Liver (tissue), 9 donors: Measurements from ENCODE around the gene PLCB2. TPM values are rescaled to one million over a fixed set of nuclear protein-coding genes. Genes with fewer than 3 reads are reported as not detected.

Experiments used
- DNase-seq: peaks from one replicate; pipeline ENCODE4 v3.0.0-alpha.2; 2017; ENCODE audit warnings: low spot score
- H3K27ac ChIP-seq, 2 donors: one replicate each; pipeline ENCODE4 v1.7.0; 2013; ENCODE audit warnings: inconsistent platforms in 2 of 2, low read length in 2 of 2, control low read depth in 1 of 2, low read depth in 1 of 2, mild to moderate bottlenecking in 1 of 2
- H3K27me3 ChIP-seq, 4 donors: one replicate each; pipeline versions ENCODE4 v1.6.1 to v1.7.0; 2013; ENCODE audit warnings: low read length in 3 of 4, inconsistent platforms in 1 of 4, mild to moderate bottlenecking in 1 of 4, moderate library complexity in 1 of 4; ENCODE audit not compliant: control insufficient read depth in 4 of 4, insufficient read depth in 4 of 4
- H3K36me3 ChIP-seq, 4 donors: one replicate each; pipeline versions ENCODE4 v1.6.1 to v1.7.0; 2013; ENCODE audit warnings: low read length in 3 of 4, mild to moderate bottlenecking in 3 of 4, low read depth in 1 of 4, moderate library complexity in 1 of 4; ENCODE audit not compliant: control insufficient read depth in 4 of 4, insufficient read depth in 3 of 4
- H3K4me1 ChIP-seq, 4 donors: one replicate each; pipeline versions ENCODE4 v1.6.1 to v1.7.0; 2013; ENCODE audit warnings: low read length in 3 of 4, mild to moderate bottlenecking in 3 of 4, moderate library complexity in 1 of 4; ENCODE audit not compliant: control insufficient read depth in 4 of 4, insufficient read depth in 4 of 4
- H3K4me3 ChIP-seq, 3 donors: one replicate each; pipeline versions ENCODE4 v1.6.1 to v1.7.0; 2013; ENCODE audit warnings: low read length in 3 of 3, control low read depth in 1 of 3, low read depth in 1 of 3, mild to moderate bottlenecking in 1 of 3
- H3K9ac ChIP-seq, 2 donors: one replicate each; pipeline ENCODE4 v1.7.0; 2013; ENCODE audit warnings: low read length in 2 of 2, mild to moderate bottlenecking in 2 of 2, moderate library complexity in 2 of 2, control low read depth in 1 of 2, low read depth in 1 of 2
- H3K9me3 ChIP-seq, 4 donors: one replicate each; pipeline versions ENCODE4 v1.6.1 to v1.7.0; 2013; ENCODE audit warnings: low read length in 3 of 4; ENCODE audit not compliant: control insufficient read depth in 4 of 4
- ATF3 ChIP-seq: IDR thresholded peaks from 2 replicates; pipeline ENCODE4 v1.6.1; 2016; ENCODE audit warnings: antibody characterized with exemption
- CTCF ChIP-seq: fragments of 150-350 bp; IDR thresholded peaks from 2 replicates; pipeline ENCODE4 v1.5.1; 2017; ENCODE audit warnings: improper control_type of control experiment, low read depth, low read length; ENCODE audit not compliant: missing input control
- EGR1 ChIP-seq, 2 donors: IDR thresholded peaks; 2 replicates each; pipeline ENCODE4 v1.6.1; 2016 to 2018; ENCODE audit warnings: antibody characterized with exemption in 2 of 2, low read depth in 2 of 2
- FOXA2 ChIP-seq: IDR thresholded peaks from 2 replicates; pipeline ENCODE4 v1.6.1; 2016; ENCODE audit warnings: antibody characterized with exemption
- GABPA ChIP-seq, 2 donors: IDR thresholded peaks in 1 of 2; conservative IDR thresholded peaks in 1 of 2; 2 replicates each; pipeline ENCODE4 v1.6.1; 2016; ENCODE audit warnings: antibody characterized with exemption in 2 of 2, mild to moderate bottlenecking in 1 of 2, moderate library complexity in 1 of 2
- HNF4A ChIP-seq, 2 donors: conservative IDR thresholded peaks; 2 replicates each; pipeline ENCODE4 v1.6.1; 2016; ENCODE audit warnings: antibody characterized with exemption in 2 of 2, mild to moderate bottlenecking in 2 of 2
- HNF4G ChIP-seq: IDR thresholded peaks from 2 replicates; pipeline ENCODE4 v1.6.1; 2016; ENCODE audit warnings: antibody characterized with exemption
- JUND ChIP-seq, 2 donors: IDR thresholded peaks; 2 replicates each; pipeline ENCODE4 v1.6.1; 2016; ENCODE audit warnings: antibody characterized with exemption in 2 of 2
- NR2F2 ChIP-seq: IDR thresholded peaks from 2 replicates; pipeline ENCODE4 v1.6.1; 2016; ENCODE audit warnings: antibody characterized with exemption
- RAD21 ChIP-seq, 2 donors: IDR thresholded peaks; 2 replicates each; pipeline ENCODE4 v1.6.1; 2016; ENCODE audit warnings: antibody characterized with exemption in 2 of 2, mild to moderate bottlenecking in 2 of 2
- REST ChIP-seq: IDR thresholded peaks from 2 replicates; pipeline ENCODE4 v1.6.1; 2016; ENCODE audit warnings: antibody characterized with exemption, mild to moderate bottlenecking
- RXRA ChIP-seq, 2 donors: IDR thresholded peaks; 2 replicates each; pipeline ENCODE4 v1.6.1; 2017 to 2018; ENCODE audit warnings: antibody characterized with exemption in 2 of 2, mild to moderate bottlenecking in 1 of 2
- TAF1 ChIP-seq: conservative IDR thresholded peaks from 2 replicates; pipeline ENCODE4 v1.6.1; 2016; ENCODE audit warnings: antibody characterized with exemption, mild to moderate bottlenecking
- ZBTB33 ChIP-seq: IDR thresholded peaks from 2 replicates; pipeline ENCODE4 v1.6.1; 2016; ENCODE audit warnings: antibody characterized with exemption
- WGBS: extraction: QIAGEN DNeasy Blood & Tissue Kit; methylation state at CpG from one replicate; pipeline ENCODE4 v1.1.7; 2013; 5-methylcytosine and 5-hydroxymethylcytosine counted together
- polyA plus RNA-seq, 2 donors: library from polyadenylated mRNA; stranded (reverse) in 1 of 2; unstranded in 1 of 2; fragments of 200-250 nt in 1 of 2; fragments of >200 nt in 1 of 2; fragmentation: Nextera tagmentation in 1 of 2; extraction: Ambion mirVana in 1 of 2; gene quantifications; one replicate each; pipeline versions ENCODE4 v1.2.1 to v1.2.3, GENCODE V29; 2013 to 2015
- total RNA-seq, 2 donors: library from RNA; depleted of rRNA; stranded (reverse); fragments of >200 nt; gene quantifications; one replicate each; pipeline ENCODE4 v1.2.3, GENCODE V29; 2014
- TF ChIP-seq, protein P1 (sequence below): IDR thresholded peaks from 2 replicates; pipeline ENCODE4 v1.6.1; 2016; ENCODE audit warnings: antibody characterized with exemption
- donor health status: healthy.
- donor health status: healthy.
- donor health status: healthy.
- donor health status: healthy.
- donor health status: healthy.

Gene PLCB2
- total and polyA plus RNA-seq, 4 donors, result 2.1 to 13.3 (median 7.6) TPM

GRCh38 chr15:40328176-40328575 is 20.4 kb upstream of the PLCB2 start:
- H3K4me1 ChIP-seq, result peaks cover 0 to 7% (median 3%) of the 10 kb centered on the region in 4 donors
- no peak for DNase-seq
- H3K36me3 ChIP-seq, result peaks cover 0 to 1% (median 0%) of the 10 kb centered on the region in 4 donors
- TF ChIP-seq HNF4A (conservative IDR thresholded peaks at IDR 0.05) (no peak), ZBTB33 (no peak), HNF4G (no peak), RAD21 (IDR thresholded peaks at IDR 0.05) (no peak), CTCF (no peak), EGR1 (IDR thresholded peaks at IDR 0.05; ENCODE audit: low read depth in 2 of 2) (no peak), FOXA2 (no peak), NR2F2 (no peak), TAF1 (no peak), JUND (IDR thresholded peaks at IDR 0.05) (no peak), REST (no peak), GABPA (IDR thresholded peaks at IDR 0.05 in 1 of 2, conservative IDR thresholded peaks at IDR 0.05 in 1 of 2) (no peak), ATF3 (no peak)
- H3K27me3 ChIP-seq, result no peaks in the 10 kb centered on the region
- H3K9me3 ChIP-seq, result no peaks in the 10 kb centered on the region
- no peak overlapping the region for H3K27ac ChIP-seq
- 75% methylated on average over 3 of the region's 3 CpGs for WGBS
- H3K4me3 ChIP-seq, result no peak overlapping the region
- no peak overlapping the region for H3K9ac ChIP-seq

GRCh38 chr15:40327457-40327856 is 19.7 kb upstream of the PLCB2 start:
- no peak for DNase-seq
- H3K9me3 ChIP-seq, result no peaks in the 10 kb centered on the region
- no peak overlapping the region for H3K9ac ChIP-seq
- H3K4me3 ChIP-seq, result no peak overlapping the region
- peaks cover 0 to 11% (median 6%) of the 10 kb centered on the region in 4 donors for H3K4me1 ChIP-seq
- 78% methylated on average over 6 of the region's 6 CpGs for WGBS
- H3K27me3 ChIP-seq, result no peaks in the 10 kb centered on the region
- peaks cover 0 to 1% (median 0%) of the 10 kb centered on the region in 4 donors for H3K36me3 ChIP-seq
- no peak overlapping the region for H3K27ac ChIP-seq
- no peak for TF ChIP-seq RXRA (IDR thresholded peaks at IDR 0.05)
- TF ChIP-seq HNF4G, result no peak
- TF ChIP-seq ATF3, result no peak
- TF ChIP-seq ZBTB33, result no peak
- TF ChIP-seq EGR1 (IDR thresholded peaks at IDR 0.05; ENCODE audit: low read depth in 2 of 2), result no peak
- no peak for TF ChIP-seq JUND (IDR thresholded peaks at IDR 0.05)
- no peak for TF ChIP-seq HNF4A (conservative IDR thresholded peaks at IDR 0.05)
- TF ChIP-seq NR2F2, result no peak
- TF ChIP-seq, protein P1, sequence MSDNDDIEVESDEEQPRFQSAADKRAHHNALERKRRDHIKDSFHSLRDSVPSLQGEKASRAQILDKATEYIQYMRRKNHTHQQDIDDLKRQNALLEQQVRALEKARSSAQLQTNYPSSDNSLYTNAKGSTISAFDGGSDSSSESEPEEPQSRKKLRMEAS, result no peak
- no peak for TF ChIP-seq CTCF
- no peak for TF ChIP-seq RAD21 (IDR thresholded peaks at IDR 0.05)
